Astrocyte (in vitro differentiated cells and primary cell): Measurements from ENCODE around the gene ANKS3. TPM values are rescaled to one million over a fixed set of nuclear protein-coding genes. Genes with fewer than 3 reads are reported as not detected.

Experiments used
- DNase-seq: peaks from one replicate; pipeline ENCODE4 v3.0.0-alpha.2; 2010; ENCODE audit warnings: low read depth
- FAIRE-seq: peaks from 2 replicates; lab custom pipeline; 2011; peaks lifted over from hg19 to GRCh38; lab: Jason Lieb, UNC
- H2AFZ ChIP-seq: 2 replicates; pipeline ENCODE4 v1.6.0; 2012; ENCODE audit warnings: low read depth, low read length, inconsistent platforms
- H3K27ac ChIP-seq: 2 replicates; pipeline ENCODE4 v1.5.1; 2011; ENCODE audit warnings: low read depth, low read length, inconsistent platforms
- H3K27me3 ChIP-seq: 2 replicates; pipeline ENCODE4 v1.6.0; 2011; ENCODE audit warnings: low read length, inconsistent platforms; ENCODE audit not compliant: insufficient read depth
- H3K36me3 ChIP-seq: 2 replicates; pipeline ENCODE4 v1.5.1; 2011; ENCODE audit warnings: low read length, inconsistent platforms; ENCODE audit not compliant: insufficient read depth
- H3K4me1 ChIP-seq: 2 replicates; pipeline ENCODE4 v1.5.1; 2011; ENCODE audit warnings: low read length, inconsistent platforms; ENCODE audit not compliant: insufficient read depth
- H3K4me2 ChIP-seq: 2 replicates; pipeline ENCODE4 v1.6.0; 2012; ENCODE audit warnings: low read length, inconsistent platforms
- H3K4me3 ChIP-seq: 2 replicates; pipeline ENCODE4 v1.5.1; 2011; ENCODE audit warnings: low read depth, mild to moderate bottlenecking, low read length, inconsistent platforms; ENCODE audit not compliant: insufficient read depth
- H3K79me2 ChIP-seq: 2 replicates; pipeline ENCODE4 v1.6.0; 2012; ENCODE audit warnings: mild to moderate bottlenecking, low read length, inconsistent platforms; ENCODE audit not compliant: insufficient read depth
- H3K9ac ChIP-seq: 2 replicates; pipeline ENCODE4 v1.6.0; 2012; ENCODE audit warnings: mild to moderate bottlenecking, low read length, inconsistent platforms
- H3K9me3 ChIP-seq: 2 replicates; pipeline ENCODE4 v1.5.1; 2012; ENCODE audit warnings: low read depth, mild to moderate bottlenecking, low read length, inconsistent platforms; ENCODE audit not compliant: insufficient read depth
- H4K20me1 ChIP-seq: 2 replicates; pipeline ENCODE4 v1.6.0; 2012; ENCODE audit warnings: low read length, inconsistent platforms; ENCODE audit not compliant: insufficient read depth
- H3K27ac Mint-ChIP-seq: one replicate; pipeline ENCODE4 v1.8.0; 2021; ENCODE audit warnings: mild to moderate bottlenecking, mixed read lengths; ENCODE audit not compliant: unreplicated experiment
- H3K27me3 Mint-ChIP-seq: one replicate; pipeline ENCODE4 v1.8.0; 2021; ENCODE audit warnings: low read depth, mixed read lengths; ENCODE audit not compliant: unreplicated experiment
- H3K36me3 Mint-ChIP-seq: one replicate; pipeline ENCODE4 v1.8.0; 2021; ENCODE audit warnings: low read depth, mixed read lengths; ENCODE audit not compliant: unreplicated experiment
- H3K4me1 Mint-ChIP-seq: one replicate; pipeline ENCODE4 v1.8.0; 2021; ENCODE audit warnings: low read depth, mixed read lengths; ENCODE audit not compliant: unreplicated experiment
- H3K4me3 Mint-ChIP-seq: one replicate; pipeline ENCODE4 v1.8.0; 2021; ENCODE audit warnings: mild to moderate bottlenecking, moderate library complexity, mixed read lengths; ENCODE audit not compliant: unreplicated experiment
- H3K9me3 Mint-ChIP-seq: one replicate; pipeline ENCODE4 v1.8.0; 2021; ENCODE audit warnings: mild to moderate bottlenecking, mixed read lengths; ENCODE audit not compliant: unreplicated experiment
- EZH2 ChIP-seq: IDR thresholded peaks from 2 replicates; pipeline ENCODE4 v1.6.1; 2012; ENCODE audit warnings: mild to moderate bottlenecking, low read length, inconsistent platforms; ENCODE audit not compliant: insufficient read depth
- total RNA-seq: library from RNA; stranded (reverse); gene quantifications from 2 replicates; pipeline ENCODE4 v1.2.1, GENCODE V29; 2021
- TF ChIP-seq, protein P1 (sequence below): IDR thresholded peaks from 2 replicates; pipeline ENCODE4 v1.5.1; 2011; ENCODE audit warnings: low read depth, mild to moderate bottlenecking, inconsistent platforms, low read length, moderate library complexity; ENCODE audit not compliant: insufficient read depth

Gene ANKS3
- total RNA-seq, 1 donor from 2014 or later = 27.2 TPM

DNA sequence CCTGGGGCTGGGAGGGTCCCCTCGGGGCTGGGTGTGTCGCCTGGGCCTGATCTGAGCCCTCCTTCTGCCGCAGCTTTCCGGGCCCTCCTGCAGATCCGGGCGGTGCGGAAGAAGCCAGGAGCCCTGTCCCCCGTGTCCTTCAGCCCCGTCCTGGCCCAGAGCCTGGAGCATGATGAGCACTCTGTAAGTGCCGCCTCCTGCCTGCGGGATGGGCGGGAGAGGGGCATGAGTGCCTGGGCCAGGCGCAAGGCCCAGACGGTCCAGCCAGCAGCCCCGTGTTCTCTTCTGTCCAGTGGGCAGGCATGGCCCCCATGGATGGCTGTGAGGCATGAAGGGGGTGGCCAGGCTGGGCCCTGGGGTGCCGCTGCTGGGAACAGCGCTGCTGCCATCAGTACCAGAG, 56.7 kb downstream of the ANKS3 start:
- no peak overlapping the region for H3K9ac ChIP-seq
- no peak overlapping the region for H3K27ac ChIP-seq
- no peaks in the 10 kb centered on the region for H3K9me3 ChIP-seq
- H3K4me1 ChIP-seq = peaks cover 7% of the 10 kb centered on the region
- TF ChIP-seq, protein P1, sequence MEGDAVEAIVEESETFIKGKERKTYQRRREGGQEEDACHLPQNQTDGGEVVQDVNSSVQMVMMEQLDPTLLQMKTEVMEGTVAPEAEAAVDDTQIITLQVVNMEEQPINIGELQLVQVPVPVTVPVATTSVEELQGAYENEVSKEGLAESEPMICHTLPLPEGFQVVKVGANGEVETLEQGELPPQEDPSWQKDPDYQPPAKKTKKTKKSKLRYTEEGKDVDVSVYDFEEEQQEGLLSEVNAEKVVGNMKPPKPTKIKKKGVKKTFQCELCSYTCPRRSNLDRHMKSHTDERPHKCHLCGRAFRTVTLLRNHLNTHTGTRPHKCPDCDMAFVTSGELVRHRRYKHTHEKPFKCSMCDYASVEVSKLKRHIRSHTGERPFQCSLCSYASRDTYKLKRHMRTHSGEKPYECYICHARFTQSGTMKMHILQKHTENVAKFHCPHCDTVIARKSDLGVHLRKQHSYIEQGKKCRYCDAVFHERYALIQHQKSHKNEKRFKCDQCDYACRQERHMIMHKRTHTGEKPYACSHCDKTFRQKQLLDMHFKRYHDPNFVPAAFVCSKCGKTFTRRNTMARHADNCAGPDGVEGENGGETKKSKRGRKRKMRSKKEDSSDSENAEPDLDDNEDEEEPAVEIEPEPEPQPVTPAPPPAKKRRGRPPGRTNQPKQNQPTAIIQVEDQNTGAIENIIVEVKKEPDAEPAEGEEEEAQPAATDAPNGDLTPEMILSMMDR = no peak
- no peak for TF ChIP-seq EZH2
- peaks cover 3% of the 10 kb centered on the region for H3K79me2 ChIP-seq
- peaks cover 47% of the 10 kb centered on the region for H4K20me1 ChIP-seq
- Mint-ChIP-seq H3K4me1 (peaks cover 12% of the 10 kb centered on the region), H3K36me3 (peaks cover 1% of the 10 kb centered on the region), H3K27ac (no peak overlapping the region), H3K4me3 (no peak overlapping the region), H3K27me3 (no peaks in the 10 kb centered on the region), H3K9me3 (no peaks in the 10 kb centered on the region)
- DNase-seq (no peak), FAIRE-seq (no peak)
- no peak overlapping the region for H2AFZ ChIP-seq
- H3K4me3 ChIP-seq = no peak overlapping the region
- no peaks in the 10 kb centered on the region for H3K36me3 ChIP-seq
- H3K4me2 ChIP-seq = no peak overlapping the region
- H3K27me3 ChIP-seq = no peaks in the 10 kb centered on the region

DNA sequence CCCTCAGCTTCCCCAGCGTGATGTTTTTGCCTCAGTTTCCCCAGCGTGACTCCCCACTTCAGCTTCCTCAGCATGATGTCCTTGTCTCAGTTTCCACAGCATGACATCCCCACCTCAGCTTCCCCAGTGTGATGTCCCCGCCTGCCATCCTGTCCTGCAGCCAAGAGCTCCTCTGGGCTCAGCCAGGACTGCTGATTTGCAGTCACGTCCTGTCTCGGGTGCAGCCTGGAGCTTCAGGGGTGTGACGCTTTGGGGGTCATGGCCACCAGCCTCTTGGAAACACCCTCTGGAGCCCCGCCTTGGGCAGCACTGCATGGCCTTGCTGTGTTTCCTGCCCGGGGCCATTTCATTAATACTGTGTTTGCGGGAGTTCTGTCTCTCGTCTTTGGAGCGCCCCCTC, 57.2 kb downstream of the ANKS3 start:
- no peak overlapping the region for H3K27ac Mint-ChIP-seq
- Histone ChIP-seq H3K9me3 (no peaks in the 10 kb centered on the region), H2AFZ (no peak overlapping the region), H3K79me2 (peaks cover 3% of the 10 kb centered on the region), H3K27ac (no peak overlapping the region), H3K4me1 (peaks cover 7% of the 10 kb centered on the region), H3K36me3 (no peaks in the 10 kb centered on the region), H3K4me3 (no peak overlapping the region), H3K9ac (no peak overlapping the region), H4K20me1 (peaks cover 46% of the 10 kb centered on the region), H3K4me2 (no peak overlapping the region), H3K27me3 (no peaks in the 10 kb centered on the region)
- DNase-seq (no peak), FAIRE-seq (no peak)
- H3K4me3 Mint-ChIP-seq = no peak overlapping the region
- no peaks in the 10 kb centered on the region for H3K9me3 Mint-ChIP-seq
- no peaks in the 10 kb centered on the region for H3K27me3 Mint-ChIP-seq
- peaks cover 12% of the 10 kb centered on the region for H3K4me1 Mint-ChIP-seq
- no peak for TF ChIP-seq EZH2
- TF ChIP-seq, protein P1 = no peak
- peaks cover 4% of the 10 kb centered on the region for H3K36me3 Mint-ChIP-seq

DNA sequence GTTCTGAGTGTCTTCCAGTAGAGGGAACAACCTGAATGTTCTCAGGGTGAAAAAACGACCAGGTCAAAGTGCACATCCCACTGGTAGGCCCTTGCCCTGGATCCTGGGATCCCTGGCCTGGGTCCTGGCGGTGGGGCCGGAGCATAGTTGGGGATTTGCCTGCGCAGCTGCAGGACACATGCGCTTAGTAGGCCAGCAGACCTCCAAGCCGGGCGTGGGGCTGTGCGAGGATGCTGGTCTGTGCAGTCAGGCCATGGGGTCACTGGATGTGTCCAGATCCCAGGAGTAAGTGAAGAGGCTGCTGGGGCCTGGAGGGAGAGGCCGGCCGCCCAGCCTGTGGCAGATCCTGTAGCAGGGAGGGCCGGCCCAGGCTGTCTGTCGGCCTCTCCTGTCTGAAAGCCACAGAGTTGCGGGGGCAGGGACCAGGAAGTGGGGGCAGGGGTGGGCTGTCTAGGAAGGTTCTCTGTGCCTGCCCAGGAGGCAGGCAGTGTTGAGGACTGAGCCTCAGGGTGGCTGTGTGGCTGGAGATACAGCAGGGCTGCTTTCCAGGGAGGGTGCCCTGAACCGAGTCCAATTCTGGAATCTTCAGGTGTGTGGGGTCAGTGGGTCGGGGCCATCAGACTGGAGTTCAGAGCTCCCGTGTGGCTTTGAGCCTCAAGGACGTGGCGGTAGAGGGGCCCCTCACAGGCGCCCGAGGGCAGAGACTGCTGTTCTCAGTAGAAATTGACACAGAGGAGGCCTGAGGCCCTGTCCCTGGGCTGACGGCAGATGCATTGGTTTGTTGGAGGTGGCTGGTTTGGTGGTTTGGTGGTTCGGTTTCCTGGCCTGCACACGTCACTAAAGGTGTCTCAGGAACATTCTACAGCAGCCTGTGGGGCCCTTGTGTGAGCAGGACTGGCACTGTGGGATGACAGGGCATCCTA, 57.9 kb downstream of the ANKS3 start:
- Mint-ChIP-seq H3K27me3 (no peaks in the 10 kb centered on the region), H3K4me1 (peaks cover 12% of the 10 kb centered on the region), H3K4me3 (no peak overlapping the region), H3K27ac (peak overlapping the region; percentile 58), H3K9me3 (no peaks in the 10 kb centered on the region), H3K36me3 (peaks cover 9% of the 10 kb centered on the region)
- Histone ChIP-seq H2AFZ (no peak overlapping the region), H3K4me1 (peaks cover 7% of the 10 kb centered on the region), H3K9ac (no peak overlapping the region), H3K27me3 (no peaks in the 10 kb centered on the region), H3K36me3 (no peaks in the 10 kb centered on the region), H4K20me1 (peaks cover 40% of the 10 kb centered on the region), H3K79me2 (peaks cover 3% of the 10 kb centered on the region), H3K27ac (no peak overlapping the region), H3K9me3 (no peaks in the 10 kb centered on the region), H3K4me2 (no peak overlapping the region), H3K4me3 (no peak overlapping the region)
- TF ChIP-seq EZH2 = no peak
- TF ChIP-seq, protein P1 = no peak
- DNase-seq (no peak), FAIRE-seq (no peak)
